ENCODE results near the gene GP1BB.

GRCh38 chr22:19721330-19722177 is 1.8 kb upstream of the GP1BB start:
- TF ChIP-seq CTCF (conservative IDR thresholded peaks at IDR 0.05; ENCODE audit: low read depth, low read length) (no peak), RAD21 (IDR thresholded peaks at IDR 0.05; ENCODE audit: low read length) (no peak), CEBPB (IDR thresholded peaks at IDR 0.05; ENCODE audit: low read depth, low read length) (no peak), POLR2A (IDR thresholded peaks at IDR 0.05; ENCODE audit: low read depth, low read length) (no peak), RFX5 (IDR thresholded peaks at IDR 0.05; ENCODE audit: low read depth, low read length) (no peak)

Data from IMR-90 (cell line).